Activated gamma-delta T cell treated with anti-CD3 and anti-CD28 coated beads, Interleukin-2, amount 50 U/mL, for 16 hours (primary cell): Measurements from ENCODE around the gene OPRM1.
"Not testable (repeated sequence)": the region's sequence is repeated elsewhere in the genome, so short reads cannot be mapped to it uniquely, and the experiment has no call there.

ENCODE experiments used
- DNase-seq: peaks from one replicate; pipeline ENCODE4 v3.0.0-alpha.2; 2020; ENCODE audit warnings: low read depth

The OPRM1 gene

GRCh38 chr6:154039231-154039842 lies at the start of gene OPRM1:
OPRM1 (plus strand) TSS chr6:154039240; CDS start chr6:154039545, 305 bp downstream.
- DNase-seq: no peak

GRCh38 chr6:153989989-153990388 lies 49.1 kb upstream of the OPRM1 start:
- no peak for DNase-seq

GRCh38 chr6:153994004-153994403 lies 45.0 kb upstream of the OPRM1 start:
- no peak for DNase-seq

- DNase-seq: no peak
These were observed 44.2 kb upstream of the OPRM1 start for GRCh38 chr6:153994811-153995210.

- no peak for DNase-seq
These were observed 41.8 kb upstream of the OPRM1 start for GRCh38 chr6:153997221-153997620.

GRCh38 chr6:154001494-154002285 lies 37.4 kb upstream of the OPRM1 start:
- DNase-seq: no peak

GRCh38 chr6:154002894-154003293 lies 36.1 kb upstream of the OPRM1 start:
- DNase-seq: no peak

GRCh38 chr6:154010371-154010770 lies 28.7 kb upstream of the OPRM1 start:
- DNase-seq: no peak

GRCh38 chr6:154012852-154013251 lies 26.2 kb upstream of the OPRM1 start:
- no peak for DNase-seq

- DNase-seq: no peak
These were observed 21.3 kb upstream of the OPRM1 start for GRCh38 chr6:154017786-154018185.

GRCh38 chr6:154030646-154031045 lies 8.4 kb upstream of the OPRM1 start:
- no peak for DNase-seq

GRCh38 chr6:154041001-154041400 lies 2.0 kb downstream of the OPRM1 start:
- DNase-seq: no peak

GRCh38 chr6:154053141-154053540 lies 14.1 kb downstream of the OPRM1 start:
- no peak for DNase-seq

- DNase-seq: no peak
These were observed 17.5 kb downstream of the OPRM1 start for GRCh38 chr6:154056536-154056935.

GRCh38 chr6:154057098-154057497 lies 18.1 kb downstream of the OPRM1 start:
- no peak for DNase-seq

GRCh38 chr6:154058963-154059680 lies 20.1 kb downstream of the OPRM1 start:
- DNase-seq: no peak

GRCh38 chr6:154060076-154060475 lies 21.0 kb downstream of the OPRM1 start:
- DNase-seq: no peak

GRCh38 chr6:154070041-154070440 lies 31.0 kb downstream of the OPRM1 start:
- no peak for DNase-seq

- no peak for DNase-seq
These were observed 31.6 kb downstream of the OPRM1 start for GRCh38 chr6:154070657-154071056.

GRCh38 chr6:154071236-154071635 lies 32.2 kb downstream of the OPRM1 start:
- DNase-seq: no peak

GRCh38 chr6:154071711-154072110 lies 32.7 kb downstream of the OPRM1 start:
- no peak for DNase-seq

GRCh38 chr6:154078596-154078995 lies 39.6 kb downstream of the OPRM1 start:
- DNase-seq: not testable (repeated sequence)
